HepG2 (cell line): Measurements from ENCODE around the gene DARS2.

ENCODE experiments used
- POLR2AphosphoS5 ChIP-seq: IDR thresholded peaks from 2 replicates; pipeline ENCODE4 v1.6.1; 2012; ENCODE audit warnings: low read depth, low read length
- STAG1 ChIP-seq: sonication (generic); formaldehyde crosslinking; IDR thresholded peaks from 2 replicates; pipeline ENCODE4 v1.4.0; 2020; ENCODE audit warnings: missing genetic modification reagents
- ZNF230 ChIP-seq: sonication (generic); formaldehyde crosslinking; IDR thresholded peaks from 2 replicates; pipeline ENCODE4 v1.4.0; 2020; ENCODE audit warnings: mild to moderate bottlenecking, missing genetic modification reagents
- TF ChIP-seq, protein P1 (sequence below), 2 experiments: IDR thresholded peaks; 2 replicates each; pipeline ENCODE4 v1.6.1; 2011 to 2012; ENCODE audit warnings: low read length in 2 of 2, borderline replicate concordance in 1 of 2, low read depth in 1 of 2, mild to moderate bottlenecking in 1 of 2, moderate library complexity in 1 of 2

DNA sequence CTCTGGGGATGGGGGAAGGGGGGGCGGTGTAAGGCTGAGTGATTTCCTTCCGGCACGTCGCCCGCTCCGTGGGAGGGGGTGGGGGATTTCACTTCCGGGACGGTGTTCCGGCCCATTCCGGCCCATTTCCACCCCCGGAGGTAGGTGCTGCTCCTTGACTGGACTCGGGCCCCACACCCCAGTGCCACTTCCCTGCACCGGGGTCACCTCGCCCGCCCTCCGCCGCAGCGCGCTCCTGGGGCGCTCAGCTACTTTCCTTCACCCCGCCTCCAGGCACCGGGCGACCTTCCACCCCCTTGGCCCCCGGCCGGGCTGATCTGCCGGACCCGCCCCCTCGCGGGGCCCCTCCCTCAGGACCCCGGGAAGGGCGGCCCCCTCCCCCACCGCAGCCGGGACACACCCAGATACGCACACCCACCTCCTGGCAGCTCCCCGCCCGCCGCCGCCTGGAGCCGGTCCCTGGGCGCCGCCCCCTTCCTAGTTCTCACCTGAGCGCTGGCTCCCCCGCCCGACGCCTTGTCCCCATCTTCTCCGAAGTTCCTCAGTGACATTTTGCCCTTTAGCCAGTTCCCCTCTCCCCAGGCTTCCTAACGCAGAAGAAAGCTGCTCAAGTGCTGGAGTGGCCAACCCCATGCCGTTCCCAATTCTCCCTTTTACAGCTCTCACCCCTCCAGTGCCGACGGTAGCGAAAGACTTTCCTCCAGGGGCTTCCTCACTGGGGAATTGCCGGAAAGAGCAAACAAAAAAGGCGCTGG, 44.0 kb downstream of the DARS2 start, which contains the start of gene ZBTB37:
- TF ChIP-seq ZNF230 (CRISPR knock-in tag) (no peak), STAG1 (CRISPR knock-in tag) (no peak), POLR2AphosphoS5 (no peak)
- TF ChIP-seq, protein P1, sequence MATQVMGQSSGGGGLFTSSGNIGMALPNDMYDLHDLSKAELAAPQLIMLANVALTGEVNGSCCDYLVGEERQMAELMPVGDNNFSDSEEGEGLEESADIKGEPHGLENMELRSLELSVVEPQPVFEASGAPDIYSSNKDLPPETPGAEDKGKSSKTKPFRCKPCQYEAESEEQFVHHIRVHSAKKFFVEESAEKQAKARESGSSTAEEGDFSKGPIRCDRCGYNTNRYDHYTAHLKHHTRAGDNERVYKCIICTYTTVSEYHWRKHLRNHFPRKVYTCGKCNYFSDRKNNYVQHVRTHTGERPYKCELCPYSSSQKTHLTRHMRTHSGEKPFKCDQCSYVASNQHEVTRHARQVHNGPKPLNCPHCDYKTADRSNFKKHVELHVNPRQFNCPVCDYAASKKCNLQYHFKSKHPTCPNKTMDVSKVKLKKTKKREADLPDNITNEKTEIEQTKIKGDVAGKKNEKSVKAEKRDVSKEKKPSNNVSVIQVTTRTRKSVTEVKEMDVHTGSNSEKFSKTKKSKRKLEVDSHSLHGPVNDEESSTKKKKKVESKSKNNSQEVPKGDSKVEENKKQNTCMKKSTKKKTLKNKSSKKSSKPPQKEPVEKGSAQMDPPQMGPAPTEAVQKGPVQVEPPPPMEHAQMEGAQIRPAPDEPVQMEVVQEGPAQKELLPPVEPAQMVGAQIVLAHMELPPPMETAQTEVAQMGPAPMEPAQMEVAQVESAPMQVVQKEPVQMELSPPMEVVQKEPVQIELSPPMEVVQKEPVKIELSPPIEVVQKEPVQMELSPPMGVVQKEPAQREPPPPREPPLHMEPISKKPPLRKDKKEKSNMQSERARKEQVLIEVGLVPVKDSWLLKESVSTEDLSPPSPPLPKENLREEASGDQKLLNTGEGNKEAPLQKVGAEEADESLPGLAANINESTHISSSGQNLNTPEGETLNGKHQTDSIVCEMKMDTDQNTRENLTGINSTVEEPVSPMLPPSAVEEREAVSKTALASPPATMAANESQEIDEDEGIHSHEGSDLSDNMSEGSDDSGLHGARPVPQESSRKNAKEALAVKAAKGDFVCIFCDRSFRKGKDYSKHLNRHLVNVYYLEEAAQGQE (IDR thresholded peaks at IDR 0.05; ENCODE audit: borderline replicate concordance in 1 of 2, low read depth in 1 of 2, low read length in 2 of 2): no peak
